MM.1S (cell line): ENCODE results near the gene PRR19.

Experiments
- CTCF ChIP-seq: fragments of 300-600 bp; sonication (generic); IDR thresholded peaks from 2 replicates; pipeline ENCODE4 v1.5.1; 2016; ENCODE audit warnings: antibody characterized with exemption, low read length, mixed read lengths
- EZH2phosphoT487 ChIP-seq: fragments of 300-600 bp; sonication (generic); IDR thresholded peaks from 2 replicates; pipeline ENCODE4 v1.6.1; 2018; ENCODE audit warnings: antibody characterized with exemption, low read length

DNA sequence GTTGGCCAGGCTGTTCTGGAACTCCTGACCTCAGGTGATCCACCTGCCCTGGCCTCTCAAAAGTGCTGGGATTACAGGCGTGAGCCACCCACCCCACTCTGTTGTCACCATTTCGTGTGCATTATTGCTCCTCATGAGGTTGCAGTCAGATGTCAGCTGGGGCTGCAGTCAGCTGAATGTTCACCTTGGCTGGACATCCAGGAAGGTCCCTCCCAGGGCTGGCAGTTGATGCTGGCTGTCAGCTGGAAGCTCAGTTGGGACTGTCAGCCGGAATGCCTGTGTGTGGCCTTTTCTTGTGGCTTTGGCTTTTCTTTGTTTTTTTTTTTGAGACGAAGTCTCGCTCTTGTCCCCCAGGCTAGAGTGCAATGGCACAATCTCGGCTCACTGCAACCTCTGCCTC, 30.1 kb downstream of the PRR19 start:
- TF ChIP-seq CTCF (no peak), EZH2phosphoT487 (no peak)
